ENCODE results near the gene ADAM11. TPM values are rescaled to one million over a fixed set of nuclear protein-coding genes. Genes with fewer than 3 reads are reported as not detected.

The ADAM11 gene
- total RNA-seq, 1 donor from 2014 or later, result 0.41 TPM

GRCh38 chr17:44766409-44767038 is 7.7 kb downstream of the ADAM11 start:
- Histone ChIP-seq H3K27me3 (ENCODE audit: low read depth) (peaks cover 31% of the 10 kb centered on the region), H3K9me3 (no peaks in the 10 kb centered on the region), H3K36me3 (no peaks in the 10 kb centered on the region), H3K4me3 (no peak overlapping the region), H3K4me1 (no peaks in the 10 kb centered on the region), H3K27ac (no peak overlapping the region)
- intact Hi-C loops (cut with DNase I), result no loop called here
- TF ChIP-seq, protein P1, sequence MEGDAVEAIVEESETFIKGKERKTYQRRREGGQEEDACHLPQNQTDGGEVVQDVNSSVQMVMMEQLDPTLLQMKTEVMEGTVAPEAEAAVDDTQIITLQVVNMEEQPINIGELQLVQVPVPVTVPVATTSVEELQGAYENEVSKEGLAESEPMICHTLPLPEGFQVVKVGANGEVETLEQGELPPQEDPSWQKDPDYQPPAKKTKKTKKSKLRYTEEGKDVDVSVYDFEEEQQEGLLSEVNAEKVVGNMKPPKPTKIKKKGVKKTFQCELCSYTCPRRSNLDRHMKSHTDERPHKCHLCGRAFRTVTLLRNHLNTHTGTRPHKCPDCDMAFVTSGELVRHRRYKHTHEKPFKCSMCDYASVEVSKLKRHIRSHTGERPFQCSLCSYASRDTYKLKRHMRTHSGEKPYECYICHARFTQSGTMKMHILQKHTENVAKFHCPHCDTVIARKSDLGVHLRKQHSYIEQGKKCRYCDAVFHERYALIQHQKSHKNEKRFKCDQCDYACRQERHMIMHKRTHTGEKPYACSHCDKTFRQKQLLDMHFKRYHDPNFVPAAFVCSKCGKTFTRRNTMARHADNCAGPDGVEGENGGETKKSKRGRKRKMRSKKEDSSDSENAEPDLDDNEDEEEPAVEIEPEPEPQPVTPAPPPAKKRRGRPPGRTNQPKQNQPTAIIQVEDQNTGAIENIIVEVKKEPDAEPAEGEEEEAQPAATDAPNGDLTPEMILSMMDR (IDR thresholded peaks at IDR 0.05), result no peak
- no peak for DNase-seq
- ATAC-seq, result no peak

GRCh38 chr17:44767493-44767892 is 8.7 kb downstream of the ADAM11 start:
- Histone ChIP-seq H3K27me3 (ENCODE audit: low read depth) (peaks cover 37% of the 10 kb centered on the region), H3K9me3 (no peaks in the 10 kb centered on the region), H3K4me1 (no peaks in the 10 kb centered on the region), H3K4me3 (no peak overlapping the region), H3K36me3 (no peaks in the 10 kb centered on the region), H3K27ac (no peak overlapping the region)
- intact Hi-C loops (cut with DNase I), result no loop called here
- DNase-seq (no peak), ATAC-seq (no peak)
- TF ChIP-seq, protein P1 (IDR thresholded peaks at IDR 0.05), result no peak

DNA sequence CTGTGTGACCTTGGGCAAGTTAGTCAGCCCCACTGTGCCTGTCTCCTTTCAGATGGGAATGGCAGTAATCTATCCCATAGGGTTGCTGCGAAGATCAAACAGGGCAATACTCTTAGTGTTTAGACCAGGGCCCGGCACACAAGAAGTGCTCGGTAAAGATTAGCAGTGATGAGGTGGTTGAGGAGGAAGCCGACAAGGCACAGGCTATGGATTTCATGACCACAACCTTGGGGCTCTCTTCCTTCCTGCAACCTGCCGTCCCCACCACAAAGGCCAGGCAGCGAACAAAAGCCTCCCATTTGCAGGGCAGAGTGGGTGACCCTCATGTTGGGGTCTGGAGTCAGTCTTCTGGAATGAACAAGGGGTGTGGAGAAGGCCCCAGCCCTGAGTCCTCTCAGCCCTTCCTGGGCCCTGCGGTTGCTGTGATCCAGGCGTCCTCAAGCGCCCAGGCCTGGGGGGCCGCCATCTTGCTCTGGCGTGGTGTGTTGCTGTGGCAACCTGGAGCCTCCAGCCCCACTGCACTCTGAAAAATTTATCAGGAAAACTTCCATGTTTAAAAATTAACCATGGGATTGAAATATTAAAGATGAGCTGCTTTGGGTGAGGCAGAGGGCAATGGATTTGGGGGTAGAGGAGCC is 9.8 kb downstream of the ADAM11 start:
- no peak for ATAC-seq
- DNase-seq, result no peak
- Histone ChIP-seq H3K27me3 (ENCODE audit: low read depth) (peaks cover 37% of the 10 kb centered on the region), H3K9me3 (no peaks in the 10 kb centered on the region), H3K4me3 (no peak overlapping the region), H3K4me1 (no peaks in the 10 kb centered on the region), H3K36me3 (no peaks in the 10 kb centered on the region), H3K27ac (no peak overlapping the region)
- TF ChIP-seq, protein P1 (IDR thresholded peaks at IDR 0.05), result no peak
- intact Hi-C loops (cut with DNase I), result no loop called here

GRCh38 chr17:44769230-44769629 is 10.4 kb downstream of the ADAM11 start:
- intact Hi-C loops (cut with DNase I), result no loop called here
- no peak overlapping the region for H3K27ac ChIP-seq
- DNase-seq (no peak), ATAC-seq (no peak)
- TF ChIP-seq, protein P1 (IDR thresholded peaks at IDR 0.05), result no peak
- H3K36me3 ChIP-seq, result no peaks in the 10 kb centered on the region
- H3K27me3 ChIP-seq (ENCODE audit: low read depth), result peaks cover 41% of the 10 kb centered on the region
- H3K4me3 ChIP-seq, result no peak overlapping the region
- no peaks in the 10 kb centered on the region for H3K4me1 ChIP-seq
- no peaks in the 10 kb centered on the region for H3K9me3 ChIP-seq

GRCh38 chr17:44769647-44770084 is 10.9 kb downstream of the ADAM11 start:
- TF ChIP-seq, protein P1 (IDR thresholded peaks at IDR 0.05), result no peak
- DNase-seq (no peak), ATAC-seq (no peak)
- Histone ChIP-seq H3K36me3 (no peaks in the 10 kb centered on the region), H3K27ac (no peak overlapping the region), H3K4me1 (peaks cover 2% of the 10 kb centered on the region), H3K27me3 (ENCODE audit: low read depth) (peaks cover 44% of the 10 kb centered on the region), H3K4me3 (no peak overlapping the region), H3K9me3 (no peaks in the 10 kb centered on the region)
- intact Hi-C loops (cut with DNase I), result no loop called here

All from lower lobe of right lung (tissue), 2 donors.